ENCODE data around the gene GOLGA8N.
"Not testable (repeated sequence)": the region's sequence is repeated elsewhere in the genome, so short reads cannot be mapped to it uniquely, and the experiment has no call there.

DNA sequence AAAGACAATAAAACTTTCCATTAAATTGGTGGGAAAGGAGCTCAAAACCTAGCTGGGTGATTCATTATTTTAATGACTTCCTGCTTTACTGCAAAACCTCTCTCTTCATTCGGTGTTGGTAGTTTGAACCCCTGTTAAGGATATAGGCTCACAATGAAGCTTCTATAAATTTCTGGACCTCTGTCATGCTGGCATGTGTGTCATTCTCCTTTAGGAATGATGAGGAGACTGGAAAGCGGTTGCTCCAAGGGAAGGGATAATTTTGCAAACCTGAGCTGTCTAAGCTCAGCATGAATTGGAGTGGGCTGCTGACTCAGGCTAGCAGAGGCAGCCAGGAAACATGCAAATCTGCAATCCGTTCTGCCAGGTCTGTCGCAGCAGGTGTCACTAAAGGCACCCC is 14.8 kb upstream of the GOLGA8N start:
- TF ChIP-seq, protein P1, sequence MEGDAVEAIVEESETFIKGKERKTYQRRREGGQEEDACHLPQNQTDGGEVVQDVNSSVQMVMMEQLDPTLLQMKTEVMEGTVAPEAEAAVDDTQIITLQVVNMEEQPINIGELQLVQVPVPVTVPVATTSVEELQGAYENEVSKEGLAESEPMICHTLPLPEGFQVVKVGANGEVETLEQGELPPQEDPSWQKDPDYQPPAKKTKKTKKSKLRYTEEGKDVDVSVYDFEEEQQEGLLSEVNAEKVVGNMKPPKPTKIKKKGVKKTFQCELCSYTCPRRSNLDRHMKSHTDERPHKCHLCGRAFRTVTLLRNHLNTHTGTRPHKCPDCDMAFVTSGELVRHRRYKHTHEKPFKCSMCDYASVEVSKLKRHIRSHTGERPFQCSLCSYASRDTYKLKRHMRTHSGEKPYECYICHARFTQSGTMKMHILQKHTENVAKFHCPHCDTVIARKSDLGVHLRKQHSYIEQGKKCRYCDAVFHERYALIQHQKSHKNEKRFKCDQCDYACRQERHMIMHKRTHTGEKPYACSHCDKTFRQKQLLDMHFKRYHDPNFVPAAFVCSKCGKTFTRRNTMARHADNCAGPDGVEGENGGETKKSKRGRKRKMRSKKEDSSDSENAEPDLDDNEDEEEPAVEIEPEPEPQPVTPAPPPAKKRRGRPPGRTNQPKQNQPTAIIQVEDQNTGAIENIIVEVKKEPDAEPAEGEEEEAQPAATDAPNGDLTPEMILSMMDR (IDR thresholded peaks at IDR 0.05; ENCODE audit: insufficient read depth, low read length, poor library complexity, severe bottlenecking): not testable (repeated sequence)
- TF ChIP-seq EZH2phosphoT487 (conservative IDR thresholded peaks at IDR 0.05; ENCODE audit: low read length): not testable (repeated sequence)

Measured in SU-DHL-6 (cell line).